Erythroblast (primary cell): Measurements from ENCODE around the gene ADPRHL1.

Experiments used
- GATA1 ChIP-seq: IDR thresholded peaks from 2 replicates; pipeline ENCODE4 v1.6.1; 2011; ENCODE audit warnings: low read depth, mild to moderate bottlenecking, control low read depth, low read length, moderate library complexity
- POLR2A ChIP-seq: IDR thresholded peaks from 2 replicates; pipeline ENCODE4 v1.6.1; 2011; ENCODE audit warnings: mild to moderate bottlenecking, low read length

DNA sequence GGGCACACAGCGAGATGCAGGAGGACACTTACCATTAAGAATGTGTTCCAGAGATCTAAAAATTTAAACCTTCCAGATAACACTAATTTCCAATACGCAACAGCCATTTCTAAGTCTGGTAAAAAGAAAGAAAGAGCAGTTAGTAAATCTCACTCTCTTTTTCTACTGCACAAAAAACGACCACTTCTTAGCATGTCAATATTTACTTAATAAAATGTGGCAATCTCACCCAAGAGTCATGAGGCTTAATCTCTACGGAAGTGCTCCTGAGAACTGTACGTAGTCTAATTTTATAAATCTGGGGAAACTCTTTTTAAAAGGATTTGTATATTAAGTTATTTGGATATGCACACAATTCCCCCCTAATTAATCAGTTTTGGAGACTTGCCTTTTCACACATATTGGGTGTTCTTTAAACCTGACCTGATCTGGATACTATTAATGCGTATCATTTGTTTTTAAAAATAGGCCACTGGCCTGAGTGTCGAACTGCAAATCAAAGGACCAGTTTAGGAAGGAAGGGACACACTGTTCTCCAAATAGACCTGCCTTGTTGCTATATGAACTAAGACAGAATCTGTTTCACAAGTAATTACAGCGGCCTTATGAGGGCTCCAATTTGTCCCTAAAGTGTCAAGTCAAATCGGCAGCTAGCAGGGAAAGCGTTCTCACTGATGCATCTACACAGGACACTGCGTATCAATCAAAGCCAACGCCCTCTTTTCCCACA lies 7.9 kb upstream of the ADPRHL1 start:
- TF ChIP-seq POLR2A (no peak), GATA1 (no peak)
